RCC 7860 (cell line): Measurements from ENCODE around the gene TCF25.
"Not testable (repeated sequence)": the region's sequence is repeated elsewhere in the genome, so short reads cannot be mapped to it uniquely, and the experiment has no call there.

Experiments
- DNase-seq: peaks from one replicate; pipeline ENCODE4 v3.0.0-alpha.2; 2015; ENCODE audit warnings: low spot score
- FAIRE-seq: peaks from 2 replicates; lab custom pipeline; 2012; peaks lifted over from hg19 to GRCh38; lab: Jason Lieb, UNC

TCF25 gene

GRCh38 chr16:89879123-89879522, 5.7 kb downstream of the TCF25 start:
- DNase-seq, FAIRE-seq: not testable (repeated sequence)

- no peak for FAIRE-seq
Observed at GRCh38 chr16:89880477-89881367, 7.3 kb downstream of the TCF25 start.

GRCh38 chr16:89881368-89881730, 8.0 kb downstream of the TCF25 start:
- no peak for FAIRE-seq
- DNase-seq: no peak

More at GRCh38 chr16:89880477-89881367, 7.3 kb downstream of the TCF25 start:
- DNase-seq: no peak

- FAIRE-seq (no peak), DNase-seq (no peak)
Observed at GRCh38 chr16:89883346-89884040, 10.1 kb downstream of the TCF25 start.

DNA sequence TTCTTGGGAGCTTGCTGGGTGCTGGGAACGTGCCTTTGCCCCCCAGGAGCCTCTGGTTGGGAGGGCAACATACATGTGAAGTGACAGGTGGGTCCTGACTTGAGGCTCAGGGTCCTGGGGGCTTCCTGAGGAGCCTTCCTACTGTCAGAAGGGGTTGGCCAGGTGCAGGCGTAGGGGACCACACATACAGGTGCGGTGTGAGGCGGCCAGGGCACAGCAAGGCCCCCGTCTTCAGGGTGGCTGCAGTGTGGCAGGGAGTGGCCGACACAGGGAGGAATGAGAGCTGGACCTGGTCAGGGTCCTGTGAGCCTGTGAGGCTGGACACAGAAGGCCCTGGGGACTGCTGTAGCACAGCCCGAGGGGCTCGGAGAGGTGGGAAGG, 10.6 kb downstream of the TCF25 start:
- DNase-seq: no peak
- no peak for FAIRE-seq

GRCh38 chr16:89887243-89887642, 13.9 kb downstream of the TCF25 start:
- DNase-seq: no peak
- FAIRE-seq: no peak

DNA sequence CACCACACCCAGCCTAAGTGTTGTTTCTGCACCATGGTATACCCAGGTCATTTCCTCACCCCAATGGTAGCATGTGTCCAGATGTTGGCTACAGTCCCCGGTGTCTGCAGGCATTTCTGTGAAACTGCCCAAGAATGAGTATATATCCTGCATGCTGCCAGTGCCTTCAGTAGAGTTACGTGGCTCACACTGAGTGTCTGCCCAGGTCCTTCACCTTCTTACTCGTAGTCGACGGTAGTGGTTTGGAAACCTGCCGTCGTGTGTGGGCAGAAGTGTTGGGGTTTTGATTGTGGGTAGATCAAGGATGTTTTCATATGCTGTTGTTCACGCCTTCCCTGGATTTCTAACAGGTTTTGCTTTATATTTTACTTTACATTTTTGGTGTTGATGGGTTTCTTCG, 16.8 kb downstream of the TCF25 start:
- DNase-seq (no peak), FAIRE-seq (no peak)

- no peak for DNase-seq
- no peak for FAIRE-seq
Observed at GRCh38 chr16:89890886-89891657, 17.7 kb downstream of the TCF25 start.

DNA sequence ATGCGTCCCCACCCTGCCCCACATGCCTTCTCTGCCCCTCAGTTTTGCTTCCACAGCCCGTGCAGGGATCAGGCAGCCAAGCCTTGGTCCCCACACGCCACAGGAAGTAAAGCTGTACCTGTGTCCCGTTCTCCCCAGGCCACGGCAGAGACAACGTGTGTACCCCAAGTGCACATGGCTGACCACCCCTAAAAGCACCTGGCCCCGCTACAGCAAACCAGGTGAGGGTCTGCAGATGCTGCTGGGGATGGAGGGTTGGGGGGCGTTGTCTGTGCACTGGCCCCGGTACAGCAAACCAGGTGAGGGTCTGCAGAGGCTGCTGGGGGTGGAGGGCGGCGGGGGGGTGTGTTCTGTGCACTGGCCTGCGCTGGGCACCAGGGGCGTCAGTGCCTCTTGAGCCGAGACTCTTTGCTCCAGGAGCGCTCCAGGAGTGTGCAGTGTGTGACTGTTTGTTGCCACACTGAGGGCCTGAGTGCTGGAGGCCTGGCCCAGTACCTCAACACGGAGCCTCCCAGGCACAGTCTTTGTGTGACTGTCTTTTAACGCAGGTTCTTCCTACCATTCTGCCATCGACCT, 18.8 kb downstream of the TCF25 start:
- FAIRE-seq (no peak), DNase-seq (no peak)

DNA sequence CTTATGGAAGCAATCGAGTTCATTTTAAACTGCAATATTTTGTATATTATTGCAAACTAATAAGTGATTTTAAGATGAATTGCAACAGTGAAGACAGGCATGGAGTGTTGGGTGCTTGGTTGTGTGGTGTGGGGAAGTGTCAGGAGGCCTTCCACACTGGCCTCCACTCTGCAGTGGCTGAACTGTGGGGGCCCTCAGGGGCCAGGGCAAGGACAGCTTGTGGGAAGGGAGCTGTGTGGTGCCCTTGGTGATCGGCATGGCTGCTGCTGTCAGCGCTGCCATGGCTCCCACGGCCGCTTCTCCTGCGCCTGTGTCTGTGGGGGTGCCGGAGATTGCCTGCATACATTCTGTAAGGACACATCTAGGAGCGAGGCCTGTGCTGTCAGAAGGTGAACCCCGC, 19.2 kb downstream of the TCF25 start:
- FAIRE-seq (no peak), DNase-seq (no peak)

DNA sequence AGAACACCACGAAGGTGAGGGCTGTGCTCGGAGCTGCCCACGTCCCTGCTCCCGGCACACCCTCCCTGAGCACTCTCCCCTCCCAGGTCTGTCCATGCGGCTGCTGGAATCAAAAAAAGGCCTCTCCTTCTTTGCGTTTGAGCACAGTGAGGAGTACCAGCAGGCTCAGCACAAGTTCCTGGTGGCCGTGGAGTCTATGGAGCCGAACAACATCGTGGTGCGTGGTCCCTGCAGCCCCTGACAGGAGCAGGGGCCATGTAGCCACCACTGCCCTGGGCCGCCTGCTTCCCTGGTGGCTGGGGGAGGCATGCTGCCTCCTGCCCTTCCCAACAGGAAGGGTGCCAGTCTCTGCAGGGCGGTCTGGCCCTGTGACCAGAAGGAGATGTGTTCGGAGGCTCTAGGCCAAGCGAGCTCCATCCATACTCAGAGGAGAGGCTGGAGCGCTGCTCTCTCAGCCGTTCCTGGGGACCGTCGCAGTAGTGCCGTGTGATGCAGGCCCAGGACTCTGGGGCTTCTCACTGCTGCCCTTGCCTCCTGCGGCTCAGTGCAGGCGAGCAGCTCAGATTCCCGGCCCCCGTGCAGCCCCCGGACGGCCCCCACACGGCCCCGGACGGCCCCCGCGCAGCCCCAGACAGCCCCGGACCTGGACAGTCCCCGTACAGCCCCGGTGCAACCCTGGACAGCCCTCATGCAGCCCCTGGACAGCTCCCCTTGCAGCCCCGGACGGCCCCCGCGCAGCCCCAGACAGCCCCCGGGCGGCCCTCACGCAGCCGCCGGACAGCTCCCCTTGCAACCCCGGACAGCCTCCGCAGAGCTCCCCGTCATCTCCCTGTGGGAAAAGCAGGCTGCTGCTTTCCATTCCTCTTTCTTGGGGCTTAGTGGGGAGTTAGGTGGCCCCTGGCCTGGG, 20.5 kb downstream of the TCF25 start:
- DNase-seq: no peak

DNA sequence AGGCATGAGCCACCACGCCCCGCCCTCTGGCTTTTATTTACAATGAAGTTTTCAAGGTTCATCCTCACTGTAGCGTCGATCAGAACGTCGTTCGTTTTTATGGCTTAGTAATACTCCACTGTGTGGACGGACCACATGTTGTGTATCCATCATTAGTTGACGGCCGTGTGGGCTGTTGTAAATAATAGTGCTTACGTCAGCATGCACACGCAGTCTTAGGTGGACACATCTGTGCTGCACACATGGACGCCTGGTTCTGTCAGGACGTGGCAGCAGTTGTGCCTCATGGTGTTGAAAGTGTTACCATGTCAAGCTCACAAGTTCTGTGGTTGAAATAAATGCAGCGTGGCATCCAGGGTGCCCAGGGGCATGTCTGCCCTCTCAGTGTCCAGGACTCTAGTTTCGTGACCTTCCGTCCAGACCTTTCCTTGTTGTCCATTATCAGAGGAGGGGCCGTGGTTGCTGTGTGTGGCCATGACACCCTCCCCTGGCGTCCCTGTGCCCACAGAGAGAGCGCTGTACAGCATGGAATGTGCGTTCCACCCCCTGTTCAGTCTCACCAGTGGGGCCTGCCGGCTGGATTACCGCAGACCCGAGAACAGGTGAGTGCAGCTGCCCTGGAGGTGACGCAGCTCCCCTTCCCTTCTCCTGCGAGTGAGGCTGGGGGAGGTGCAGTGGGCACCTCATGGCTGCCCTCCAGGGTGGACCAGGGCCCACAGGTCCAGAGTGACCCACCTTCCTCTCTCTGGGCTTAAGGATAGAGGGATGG, 22.3 kb downstream of the TCF25 start:
- FAIRE-seq: no peak
- DNase-seq: no peak

More for the DNA sequence above, 20.5 kb downstream of the TCF25 start:
- no peak for FAIRE-seq

GRCh38 chr16:89897204-89897603, 23.8 kb downstream of the TCF25 start:
- no peak for FAIRE-seq
- DNase-seq: no peak

DNA sequence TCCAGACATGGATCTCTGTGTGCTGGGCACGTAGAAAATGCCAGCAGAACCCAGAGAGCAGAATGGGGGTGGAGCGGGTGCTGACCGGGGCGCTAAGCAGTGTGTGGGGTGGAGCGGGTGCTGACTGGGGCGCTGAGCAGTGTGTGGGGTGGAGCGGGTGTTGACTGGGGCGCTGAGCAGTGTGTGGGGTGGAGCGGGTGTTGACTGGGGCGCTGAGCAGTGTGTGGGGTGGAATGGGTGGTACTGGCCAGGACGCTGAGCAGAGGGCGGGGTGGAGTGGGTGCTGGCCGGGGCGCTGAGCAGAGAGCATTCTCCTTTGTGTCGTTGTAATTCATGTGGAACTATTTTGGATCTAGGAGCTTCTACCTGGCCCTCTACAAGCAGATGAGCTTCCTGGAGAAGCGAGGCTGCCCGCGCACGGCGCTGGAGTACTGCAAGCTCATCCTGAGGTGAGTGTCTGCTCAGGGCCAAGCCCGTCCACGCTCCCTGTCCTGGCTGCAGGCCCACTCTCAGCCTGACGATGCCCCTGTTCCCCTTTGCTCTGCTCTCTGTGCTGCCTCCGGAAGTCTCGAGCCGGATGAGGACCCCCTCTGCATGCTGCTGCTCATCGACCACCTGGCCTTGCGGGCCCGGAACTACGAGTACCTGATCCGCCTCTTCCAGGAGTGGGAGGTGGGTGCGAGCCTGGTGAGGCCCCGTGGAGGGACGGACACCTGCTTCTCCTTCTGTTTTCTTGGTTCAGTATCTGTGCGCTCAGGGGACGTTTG, 25.0 kb downstream of the TCF25 start:
- DNase-seq (no peak), FAIRE-seq (no peak)

- DNase-seq: no peak
- FAIRE-seq: no peak
Observed at GRCh38 chr16:89899879-89900481, 26.6 kb downstream of the TCF25 start.

DNA sequence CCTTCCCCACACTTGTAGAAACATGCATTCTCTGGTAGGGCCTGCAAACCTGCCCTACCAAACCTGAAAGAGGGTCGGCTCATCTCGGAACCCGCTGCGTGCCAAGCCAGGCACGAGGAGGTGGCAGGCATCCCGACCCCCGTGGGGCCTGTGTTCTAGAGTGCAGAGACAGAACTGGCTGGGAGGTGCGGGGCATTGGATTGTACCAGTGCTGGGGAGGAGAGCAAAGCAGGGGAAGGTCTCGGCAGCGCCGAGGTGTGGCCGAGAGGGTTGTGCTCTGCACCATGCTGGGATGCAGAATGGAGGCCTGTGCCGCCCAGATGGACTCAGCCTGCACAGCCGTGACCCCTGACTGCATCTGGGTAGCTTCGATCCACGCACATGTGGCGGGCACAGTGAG, 27.5 kb downstream of the TCF25 start:
- FAIRE-seq: no peak
- DNase-seq: no peak

GRCh38 chr16:89902980-89903379, 29.6 kb downstream of the TCF25 start:
- no peak for FAIRE-seq
- DNase-seq: no peak

DNA sequence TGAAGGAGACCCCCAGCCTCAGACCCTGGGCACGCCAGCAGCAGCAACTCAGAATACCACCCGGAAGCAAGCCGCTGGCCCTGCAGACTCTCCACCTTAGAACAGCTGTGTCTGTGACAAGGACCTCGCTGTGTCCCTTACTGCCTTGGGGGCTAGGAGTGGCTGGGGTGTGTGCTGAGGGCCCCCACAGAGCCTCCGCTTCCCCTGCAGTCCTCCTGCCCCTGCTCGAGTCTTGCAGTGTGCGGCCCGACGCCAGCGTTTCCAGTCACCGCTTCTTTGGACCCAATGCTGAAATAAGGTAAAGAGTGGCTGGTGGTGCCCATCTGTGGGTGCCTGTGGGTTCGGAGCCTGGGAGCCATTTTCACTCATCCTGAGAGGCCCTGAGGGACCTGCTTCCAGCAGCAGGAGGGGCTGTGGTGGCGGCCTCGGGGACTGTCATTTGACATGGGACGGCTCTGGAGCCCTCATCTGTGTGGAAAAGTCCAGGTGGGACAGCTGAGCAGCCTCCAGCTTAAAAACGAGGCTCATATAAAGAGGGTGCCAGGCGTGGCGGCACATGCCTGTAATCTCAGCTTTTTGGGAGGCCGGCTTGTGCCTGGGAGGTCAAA, 30.6 kb downstream of the TCF25 start:
- no peak for FAIRE-seq
- no peak for DNase-seq
